ENCODE measurements around the gene MED22. TPM values are rescaled to one million over a fixed set of nuclear protein-coding genes. Genes with fewer than 3 reads are reported as not detected.

MED22 gene
- total RNA-seq, 1 experiment from 2014 or later = 18.6 TPM

DNA sequence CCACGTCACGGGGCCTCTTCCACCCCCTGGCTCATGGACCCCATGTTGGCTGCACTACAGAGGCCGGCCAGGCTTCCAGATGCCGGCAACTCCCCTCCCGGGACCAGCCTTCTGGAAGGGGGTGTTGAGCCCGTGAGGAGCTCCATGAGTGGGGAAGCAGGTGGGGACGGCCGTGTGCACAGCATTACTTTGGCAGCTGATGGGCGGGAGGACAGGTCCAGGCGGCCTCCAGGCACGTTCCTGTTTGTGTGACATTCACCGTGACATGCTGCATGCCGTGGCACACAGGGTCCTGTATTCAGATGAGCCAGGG is 43.8 kb downstream of the MED22 start:
- ChIA-PET RAD21 (ENCODE audit: low non-redundant PET in 1 of 2, low total read pairs in 2 of 2, uncharacterized antibody in 2 of 2, unreplicated experiment in 2 of 2) (no interaction called here), POLR2A (no interaction called here), CTCF (no interaction called here)
- Histone ChIP-seq H2AFZ (ENCODE audit: low read depth, low read length, poor library complexity, severe bottlenecking) (no peak overlapping the region), H3K4me1 (ENCODE audit: control insufficient read depth in 1 of 2, insufficient read depth in 2 of 2, low read length in 2 of 2) (no peaks in the 10 kb centered on the region), H3K36me3 (ENCODE audit: control insufficient read depth in 1 of 2, insufficient read depth in 2 of 2, low read length in 2 of 2) (no peaks in the 10 kb centered on the region), H3K27ac (ENCODE audit: low read depth, low read length) (no peak overlapping the region), H3K79me2 (ENCODE audit: insufficient read depth, low read length) (no peaks in the 10 kb centered on the region), H3K9ac (ENCODE audit: low read length) (no peak overlapping the region), H3K4me2 (ENCODE audit: low read length) (no peak overlapping the region), H3K9me3 (ENCODE audit: control insufficient read depth in 1 of 2, insufficient read depth in 1 of 2, low read depth in 1 of 2, low read length in 2 of 2) (no peaks in the 10 kb centered on the region), H3K4me3 (replicated peaks in 1 of 2; ENCODE audit: low read depth in 1 of 2, low read length in 2 of 2) (no peak overlapping the region), H3K27me3 (ENCODE audit: insufficient read depth, low read length) (0 out of 2 replicates have a peak, but pooled peaks cover 3% of the 10 kb centered on the region), H3K9me2 (ENCODE audit: insufficient read depth) (no peaks in the 10 kb centered on the region), H4K20me1 (ENCODE audit: insufficient read depth) (no peaks in the 10 kb centered on the region)
- no peak for ATAC-seq
- no TSS peak for BruUV-seq (replicated peaks)
- no peak for DNase-seq (ENCODE audit: low read depth, low spot score)
- TF ChIP-seq TCF7L2 (IDR thresholded peaks at IDR 0.05; ENCODE audit: borderline replicate concordance, extremely low read depth, insufficient read depth, insufficient read length) = no peak
- TF ChIP-seq, protein P1, sequence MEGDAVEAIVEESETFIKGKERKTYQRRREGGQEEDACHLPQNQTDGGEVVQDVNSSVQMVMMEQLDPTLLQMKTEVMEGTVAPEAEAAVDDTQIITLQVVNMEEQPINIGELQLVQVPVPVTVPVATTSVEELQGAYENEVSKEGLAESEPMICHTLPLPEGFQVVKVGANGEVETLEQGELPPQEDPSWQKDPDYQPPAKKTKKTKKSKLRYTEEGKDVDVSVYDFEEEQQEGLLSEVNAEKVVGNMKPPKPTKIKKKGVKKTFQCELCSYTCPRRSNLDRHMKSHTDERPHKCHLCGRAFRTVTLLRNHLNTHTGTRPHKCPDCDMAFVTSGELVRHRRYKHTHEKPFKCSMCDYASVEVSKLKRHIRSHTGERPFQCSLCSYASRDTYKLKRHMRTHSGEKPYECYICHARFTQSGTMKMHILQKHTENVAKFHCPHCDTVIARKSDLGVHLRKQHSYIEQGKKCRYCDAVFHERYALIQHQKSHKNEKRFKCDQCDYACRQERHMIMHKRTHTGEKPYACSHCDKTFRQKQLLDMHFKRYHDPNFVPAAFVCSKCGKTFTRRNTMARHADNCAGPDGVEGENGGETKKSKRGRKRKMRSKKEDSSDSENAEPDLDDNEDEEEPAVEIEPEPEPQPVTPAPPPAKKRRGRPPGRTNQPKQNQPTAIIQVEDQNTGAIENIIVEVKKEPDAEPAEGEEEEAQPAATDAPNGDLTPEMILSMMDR (IDR thresholded peaks at IDR 0.05 in 2 of 3, conservative IDR thresholded peaks at IDR 0.05 in 1 of 3; ENCODE audit: borderline replicate concordance in 1 of 3, insufficient read depth in 1 of 3, low read depth in 2 of 3, low read length in 2 of 3) = no peak
- TF ChIP-seq YY1 (IDR thresholded peaks at IDR 0.05; ENCODE audit: extremely low read depth, insufficient replicate concordance, low read depth, low read length) = no peak
- no peak for TF ChIP-seq CEBPB (IDR thresholded peaks at IDR 0.05; ENCODE audit: low read depth)
- TF ChIP-seq, protein P2, sequence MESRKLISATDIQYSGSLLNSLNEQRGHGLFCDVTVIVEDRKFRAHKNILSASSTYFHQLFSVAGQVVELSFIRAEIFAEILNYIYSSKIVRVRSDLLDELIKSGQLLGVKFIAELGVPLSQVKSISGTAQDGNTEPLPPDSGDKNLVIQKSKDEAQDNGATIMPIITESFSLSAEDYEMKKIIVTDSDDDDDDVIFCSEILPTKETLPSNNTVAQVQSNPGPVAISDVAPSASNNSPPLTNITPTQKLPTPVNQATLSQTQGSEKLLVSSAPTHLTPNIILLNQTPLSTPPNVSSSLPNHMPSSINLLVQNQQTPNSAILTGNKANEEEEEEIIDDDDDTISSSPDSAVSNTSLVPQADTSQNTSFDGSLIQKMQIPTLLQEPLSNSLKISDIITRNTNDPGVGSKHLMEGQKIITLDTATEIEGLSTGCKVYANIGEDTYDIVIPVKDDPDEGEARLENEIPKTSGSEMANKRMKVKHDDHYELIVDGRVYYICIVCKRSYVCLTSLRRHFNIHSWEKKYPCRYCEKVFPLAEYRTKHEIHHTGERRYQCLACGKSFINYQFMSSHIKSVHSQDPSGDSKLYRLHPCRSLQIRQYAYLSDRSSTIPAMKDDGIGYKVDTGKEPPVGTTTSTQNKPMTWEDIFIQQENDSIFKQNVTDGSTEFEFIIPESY (IDR thresholded peaks at IDR 0.05; ENCODE audit: extremely low read depth, insufficient replicate concordance, low read length) = no peak
- TF ChIP-seq, protein P3, sequence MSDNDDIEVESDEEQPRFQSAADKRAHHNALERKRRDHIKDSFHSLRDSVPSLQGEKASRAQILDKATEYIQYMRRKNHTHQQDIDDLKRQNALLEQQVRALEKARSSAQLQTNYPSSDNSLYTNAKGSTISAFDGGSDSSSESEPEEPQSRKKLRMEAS (IDR thresholded peaks at IDR 0.05) = no peak
- no peak for TF ChIP-seq RAD21 (IDR thresholded peaks at IDR 0.05; ENCODE audit: low read depth)
- no peak for TF ChIP-seq ZFX (IDR thresholded peaks at IDR 0.05)
- no peak for TF ChIP-seq ZNF274 (IDR thresholded peaks at IDR 0.05; ENCODE audit: low read depth, low read length)
- TF ChIP-seq, protein P4, sequence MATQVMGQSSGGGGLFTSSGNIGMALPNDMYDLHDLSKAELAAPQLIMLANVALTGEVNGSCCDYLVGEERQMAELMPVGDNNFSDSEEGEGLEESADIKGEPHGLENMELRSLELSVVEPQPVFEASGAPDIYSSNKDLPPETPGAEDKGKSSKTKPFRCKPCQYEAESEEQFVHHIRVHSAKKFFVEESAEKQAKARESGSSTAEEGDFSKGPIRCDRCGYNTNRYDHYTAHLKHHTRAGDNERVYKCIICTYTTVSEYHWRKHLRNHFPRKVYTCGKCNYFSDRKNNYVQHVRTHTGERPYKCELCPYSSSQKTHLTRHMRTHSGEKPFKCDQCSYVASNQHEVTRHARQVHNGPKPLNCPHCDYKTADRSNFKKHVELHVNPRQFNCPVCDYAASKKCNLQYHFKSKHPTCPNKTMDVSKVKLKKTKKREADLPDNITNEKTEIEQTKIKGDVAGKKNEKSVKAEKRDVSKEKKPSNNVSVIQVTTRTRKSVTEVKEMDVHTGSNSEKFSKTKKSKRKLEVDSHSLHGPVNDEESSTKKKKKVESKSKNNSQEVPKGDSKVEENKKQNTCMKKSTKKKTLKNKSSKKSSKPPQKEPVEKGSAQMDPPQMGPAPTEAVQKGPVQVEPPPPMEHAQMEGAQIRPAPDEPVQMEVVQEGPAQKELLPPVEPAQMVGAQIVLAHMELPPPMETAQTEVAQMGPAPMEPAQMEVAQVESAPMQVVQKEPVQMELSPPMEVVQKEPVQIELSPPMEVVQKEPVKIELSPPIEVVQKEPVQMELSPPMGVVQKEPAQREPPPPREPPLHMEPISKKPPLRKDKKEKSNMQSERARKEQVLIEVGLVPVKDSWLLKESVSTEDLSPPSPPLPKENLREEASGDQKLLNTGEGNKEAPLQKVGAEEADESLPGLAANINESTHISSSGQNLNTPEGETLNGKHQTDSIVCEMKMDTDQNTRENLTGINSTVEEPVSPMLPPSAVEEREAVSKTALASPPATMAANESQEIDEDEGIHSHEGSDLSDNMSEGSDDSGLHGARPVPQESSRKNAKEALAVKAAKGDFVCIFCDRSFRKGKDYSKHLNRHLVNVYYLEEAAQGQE (IDR thresholded peaks at IDR 0.05; ENCODE audit: low read depth) = no peak
- no peak for TF ChIP-seq EGR1 (IDR thresholded peaks at IDR 0.05; ENCODE audit: low read depth)
- TF ChIP-seq EZH2 (IDR thresholded peaks at IDR 0.05) = no peak
- no peak for TF ChIP-seq SIN3A (IDR thresholded peaks at IDR 0.05; ENCODE audit: low read depth)
- intact Hi-C loops (cut with micrococcal nuclease) = no loop called here
